Right lung (tissue), 5 donors: ENCODE results near the gene GRID2. TPM values are rescaled to one million over a fixed set of nuclear protein-coding genes. Genes with fewer than 3 reads are reported as not detected.

Source experiments
- DNase-seq, 2 donors: peaks; one replicate each; pipeline ENCODE4 v3.0.0-alpha.2; 2013
- polyA plus RNA-seq, 5 donors: library from polyadenylated mRNA; unstranded; fragments of 120-200 nt; gene quantifications; one replicate each; pipeline versions ENCODE4 v1.2.1 to v1.2.3, GENCODE V29; 2013; ENCODE audit warnings: inconsistent platforms in 1 of 5, low replicate concordance in 1 of 5; ENCODE audit not compliant: insufficient read length in 5 of 5, insufficient read depth in 1 of 5

Gene GRID2
- polyA plus RNA-seq, 5 donors, result 0.09 to 0.58 (median 0.17) TPM

DNA sequence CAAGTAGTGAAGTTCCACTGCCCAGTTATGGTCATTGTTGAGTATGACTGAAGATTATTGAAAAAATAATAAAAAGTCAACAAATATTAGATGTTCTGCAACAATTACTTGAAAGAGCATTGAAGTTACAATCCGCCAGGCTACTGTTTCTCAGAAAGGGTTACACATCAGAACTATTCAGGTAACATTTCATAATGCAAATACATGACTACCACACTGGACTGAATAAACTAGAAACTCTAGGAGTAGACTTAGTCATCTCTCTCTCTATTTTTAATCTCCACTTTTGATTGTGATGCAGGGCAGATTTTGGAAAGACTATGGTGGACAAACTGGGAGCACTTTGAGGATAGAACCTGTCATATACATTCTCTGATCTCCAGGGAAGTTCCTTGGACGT lies 776.5 kb downstream of the GRID2 start:
- DNase-seq, result no peak

DNA sequence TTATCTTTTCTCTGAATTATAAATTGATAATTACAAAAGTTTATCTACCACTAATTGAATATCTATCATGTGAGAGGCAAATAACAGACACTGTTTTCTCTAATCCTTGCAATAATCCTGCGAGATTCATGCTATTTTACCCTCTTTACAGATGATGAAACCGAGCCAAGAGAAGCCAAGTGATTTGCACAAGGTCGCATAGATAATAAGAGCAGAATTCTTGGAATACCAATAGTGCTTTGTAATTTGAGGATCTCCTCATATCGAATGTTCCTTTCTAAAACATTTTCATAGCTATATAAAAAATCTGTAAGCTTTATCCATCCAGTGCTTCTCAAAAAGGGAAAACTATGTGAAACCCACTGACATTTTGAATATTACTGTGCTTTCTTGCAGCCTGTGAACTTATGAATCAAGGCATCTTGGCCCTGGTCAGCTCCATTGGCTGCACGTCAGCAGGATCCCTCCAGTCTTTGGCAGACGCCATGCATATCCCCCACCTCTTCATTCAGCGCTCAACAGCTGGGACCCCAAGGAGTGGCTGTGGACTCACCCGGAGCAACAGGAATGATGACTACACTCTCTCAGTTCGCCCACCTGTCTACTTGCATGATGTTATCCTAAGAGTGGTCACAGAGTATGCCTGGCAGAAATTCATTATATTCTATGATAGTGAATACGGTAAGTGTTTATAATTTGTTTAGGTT lies 781.0 kb downstream of the GRID2 start:
- DNase-seq, result no peak

DNA sequence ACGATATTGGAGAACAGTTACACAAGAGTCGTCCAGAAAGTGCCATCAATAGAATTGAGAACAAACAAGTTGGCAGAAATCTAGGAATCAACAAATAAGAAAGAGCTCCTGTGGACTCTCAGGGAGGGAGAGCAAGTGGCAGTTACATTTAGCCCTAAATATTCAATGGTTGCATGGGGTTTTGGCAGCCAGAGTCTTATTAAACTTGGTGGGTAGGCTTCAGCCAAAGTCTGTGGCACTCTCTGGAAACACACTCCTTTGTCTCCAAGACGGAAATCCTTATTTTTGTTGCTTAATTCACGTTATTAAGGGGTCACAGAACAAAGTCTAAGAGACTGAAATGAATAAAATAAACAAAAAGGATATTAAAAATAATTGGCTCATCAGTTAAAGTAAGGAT lies 782.6 kb downstream of the GRID2 start:
- DNase-seq, result no peak

DNA sequence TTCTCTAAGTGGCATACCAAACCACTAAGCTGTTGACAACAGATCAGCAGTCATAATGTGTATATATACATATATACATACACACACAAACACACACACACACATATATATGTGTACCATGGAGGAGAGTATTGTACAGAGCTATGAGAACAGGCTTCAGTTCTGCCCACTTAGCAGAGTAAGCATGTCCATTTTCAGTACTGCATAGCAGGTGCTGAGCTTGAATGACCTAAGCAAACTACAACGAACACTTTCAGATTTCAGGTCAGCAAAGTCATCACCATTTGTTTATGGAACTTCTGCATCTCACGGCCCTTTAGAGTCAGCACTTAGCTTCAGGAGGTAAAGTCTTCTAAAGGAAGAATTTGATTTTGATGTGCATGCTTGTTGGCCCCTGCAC lies 789.0 kb downstream of the GRID2 start:
- no peak for DNase-seq

DNA sequence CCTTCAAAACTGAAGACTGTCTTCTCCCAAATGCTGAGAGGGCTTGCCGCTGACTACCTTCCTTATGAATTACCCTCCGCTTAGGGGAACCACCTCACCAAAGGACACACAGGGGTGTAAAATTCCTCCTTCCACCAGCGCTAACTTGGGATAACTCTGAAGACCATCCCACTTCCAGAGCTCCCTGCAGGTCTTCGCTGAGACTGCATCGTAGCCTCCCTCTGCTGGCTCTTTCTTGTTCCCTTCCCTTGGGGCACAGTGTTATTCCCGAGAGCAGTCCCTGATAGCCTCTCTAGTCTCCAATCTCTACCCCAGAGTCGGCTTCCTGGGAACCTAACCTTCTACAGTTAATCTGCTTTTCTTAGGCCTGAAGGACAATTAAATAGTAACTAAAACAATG lies 799.3 kb downstream of the GRID2 start:
- no peak for DNase-seq

DNA sequence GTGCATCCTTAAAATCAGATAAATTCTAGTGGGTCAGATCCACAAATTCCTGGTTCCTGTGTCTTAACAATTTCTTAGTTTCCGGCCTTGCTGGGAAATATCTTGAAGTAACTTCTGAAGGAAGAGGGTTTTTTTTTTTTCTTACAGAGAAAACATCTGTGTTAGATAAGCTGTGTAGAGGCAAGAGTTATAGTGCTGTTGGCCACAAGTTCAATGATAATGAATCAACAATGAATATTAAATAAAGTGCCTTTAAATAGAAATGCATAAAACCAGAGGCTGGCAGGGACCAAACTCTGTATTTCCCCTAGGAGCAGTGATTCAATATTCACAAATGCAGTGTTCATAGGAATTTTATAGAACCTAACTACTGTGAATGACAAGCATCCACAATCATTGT lies 812.9 kb downstream of the GRID2 start:
- DNase-seq, result no peak

DNA sequence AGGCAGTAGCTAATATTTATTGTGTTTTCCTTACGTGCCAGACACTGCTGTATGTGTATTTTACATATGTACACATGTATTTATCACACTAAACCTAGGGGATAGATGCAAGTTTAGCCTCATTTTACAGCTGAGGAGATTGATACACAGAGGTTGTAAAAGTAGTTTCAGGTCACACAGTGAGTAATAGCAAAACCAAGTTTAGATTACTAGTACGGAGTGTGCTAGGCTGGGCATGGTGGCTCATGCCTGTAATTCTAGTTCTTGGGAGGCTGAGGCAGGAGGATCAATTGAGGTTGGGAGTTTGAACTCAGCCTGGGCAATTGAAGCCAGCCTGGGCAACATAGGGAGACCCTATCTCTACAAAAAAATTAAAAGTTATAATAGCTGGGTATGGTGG lies 823.7 kb downstream of the GRID2 start:
- DNase-seq, result no peak

DNA sequence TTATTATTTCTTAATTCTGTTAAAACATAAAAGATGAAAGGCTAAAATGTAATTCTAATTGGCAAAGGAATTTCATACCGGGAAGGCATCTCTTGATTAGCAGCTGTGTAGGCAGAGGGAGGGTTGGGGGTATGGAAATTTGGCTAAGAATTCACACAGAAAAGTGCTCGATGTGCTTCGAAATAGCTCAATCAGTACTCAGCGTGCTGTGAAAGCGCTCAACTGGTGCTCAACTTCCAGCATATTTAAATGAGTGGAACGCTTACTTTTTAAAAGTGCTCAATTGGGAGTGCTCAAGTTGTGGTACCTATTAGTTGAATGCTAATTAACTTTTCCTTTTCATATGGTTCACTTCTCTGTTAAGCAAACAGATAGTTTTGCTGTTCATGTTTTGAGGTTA lies 828.9 kb downstream of the GRID2 start:
- DNase-seq, result no peak

DNA sequence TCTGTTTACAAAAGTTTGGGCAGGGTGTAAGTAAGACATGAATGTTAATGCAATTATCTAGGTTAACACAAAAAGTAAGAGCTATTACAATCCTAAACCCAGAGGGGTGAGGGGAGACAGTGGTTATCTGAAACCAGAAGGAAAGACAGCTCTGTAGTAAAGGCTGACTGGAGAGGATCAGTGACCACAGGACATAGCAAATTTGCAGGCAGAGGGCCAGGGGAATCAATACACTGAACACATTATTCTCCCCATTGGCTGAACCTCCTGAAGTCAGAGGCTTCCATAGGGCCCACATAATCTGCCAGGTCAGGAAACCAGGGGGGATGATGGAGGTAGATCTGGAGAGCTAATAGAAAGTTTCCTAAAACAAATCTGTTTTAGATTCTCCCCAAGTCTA lies 835.4 kb downstream of the GRID2 start:
- DNase-seq, result no peak

DNA sequence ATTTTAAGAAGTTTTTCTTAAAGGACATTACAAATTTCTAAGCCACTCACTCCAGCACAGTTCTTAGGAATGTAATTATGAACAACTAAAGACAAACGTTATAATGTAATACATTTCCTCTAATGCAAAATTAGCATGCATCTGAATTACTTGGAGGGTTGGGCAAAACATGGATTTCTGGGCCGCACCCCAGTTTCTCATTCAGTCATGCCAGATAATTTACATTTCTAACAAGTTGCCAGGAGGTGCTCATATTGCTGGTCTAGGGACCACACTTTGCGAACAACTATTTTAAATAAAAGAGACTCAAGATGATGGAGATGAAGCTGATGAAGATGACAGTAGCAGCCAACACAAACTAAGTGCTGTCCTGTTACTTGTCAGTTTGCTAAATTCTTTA lies 840.1 kb downstream of the GRID2 start:
- no peak for DNase-seq

DNA sequence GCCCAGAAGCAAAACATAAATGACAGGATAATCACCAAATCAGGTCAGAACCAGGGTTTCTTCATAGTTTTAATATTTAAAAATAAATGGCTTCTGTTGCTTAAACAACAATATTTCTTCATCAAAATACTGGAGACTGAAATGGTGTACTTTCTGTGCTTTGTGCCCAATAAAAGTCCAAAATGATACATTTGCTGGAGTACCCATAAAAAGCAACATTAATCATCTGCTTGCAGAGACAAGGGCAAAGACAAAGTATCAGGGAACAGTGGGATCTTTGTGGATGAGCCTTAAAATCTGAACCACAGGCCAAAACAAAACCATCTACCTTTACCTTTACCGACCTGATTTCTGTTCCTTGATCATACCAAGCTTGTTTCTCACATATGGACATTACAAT lies 840.9 kb downstream of the GRID2 start:
- DNase-seq, result no peak

DNA sequence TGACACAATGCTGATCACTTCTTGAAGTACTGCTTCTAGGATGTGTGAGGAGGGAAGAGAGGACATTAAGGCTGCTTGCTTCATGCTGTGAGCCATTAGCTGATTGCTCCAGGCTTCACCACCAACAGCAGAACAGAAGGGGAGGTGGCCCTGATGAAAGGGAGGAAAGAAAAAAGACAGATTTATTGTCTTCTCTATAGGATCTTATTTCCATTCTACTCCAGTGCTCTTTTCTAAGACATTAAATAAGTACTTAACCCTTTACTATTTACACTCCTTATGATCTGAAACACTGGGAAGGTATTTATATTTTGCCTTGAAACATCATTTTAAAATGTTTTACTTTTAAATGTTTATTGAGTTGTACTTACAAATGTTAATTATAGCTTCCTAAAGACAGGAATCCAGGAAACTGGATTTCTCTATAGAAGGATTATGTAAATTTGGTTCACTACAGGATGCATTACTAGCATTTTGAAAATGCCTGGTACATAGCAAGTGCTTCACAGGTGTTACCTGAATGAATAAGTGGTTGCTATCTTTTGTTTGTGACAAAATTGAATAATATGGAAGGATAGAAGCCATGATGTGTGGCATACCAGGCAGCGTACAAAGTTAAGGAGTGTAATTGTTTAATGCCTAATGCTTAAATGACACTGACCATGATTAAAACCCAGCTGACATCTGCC lies 843.9 kb downstream of the GRID2 start:
- no peak for DNase-seq

DNA sequence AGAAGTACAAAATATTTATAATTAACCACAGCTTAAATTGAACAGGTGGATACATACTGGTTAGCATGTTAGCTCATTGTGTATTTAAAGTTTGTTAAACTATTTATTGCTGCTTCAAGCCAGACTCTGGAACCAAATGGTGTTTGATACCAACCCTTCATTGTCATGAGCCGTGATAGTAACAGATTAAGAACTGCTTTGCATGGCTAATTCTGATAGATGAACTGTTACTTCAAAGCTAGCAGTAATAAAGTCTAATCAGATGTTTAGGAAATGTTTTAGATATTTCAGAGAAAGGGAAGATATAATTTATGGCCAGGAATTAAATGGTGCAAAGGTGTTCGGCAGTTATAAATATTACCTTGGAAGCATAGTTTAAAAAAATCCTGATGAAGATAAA lies 848.7 kb downstream of the GRID2 start:
- no peak for DNase-seq

DNA sequence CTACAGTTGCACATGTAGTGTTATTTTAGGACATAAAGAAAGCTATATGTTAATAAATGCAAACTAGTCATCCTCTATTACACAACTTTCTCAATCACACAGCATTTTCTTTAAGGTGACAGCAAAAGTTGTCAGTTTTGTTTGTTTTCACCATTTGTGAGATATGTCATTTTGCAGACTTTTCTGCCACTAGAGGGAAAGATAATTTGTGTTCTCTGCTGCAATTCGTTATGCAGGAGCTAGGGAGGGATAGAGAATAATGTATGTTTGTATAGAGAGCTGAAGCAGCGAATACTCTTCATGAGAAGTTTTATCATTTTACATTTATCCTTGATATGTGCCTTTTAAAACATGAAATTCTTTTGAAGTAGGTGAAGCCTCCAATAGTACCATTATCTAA lies 854.2 kb downstream of the GRID2 start:
- DNase-seq, result no peak

DNA sequence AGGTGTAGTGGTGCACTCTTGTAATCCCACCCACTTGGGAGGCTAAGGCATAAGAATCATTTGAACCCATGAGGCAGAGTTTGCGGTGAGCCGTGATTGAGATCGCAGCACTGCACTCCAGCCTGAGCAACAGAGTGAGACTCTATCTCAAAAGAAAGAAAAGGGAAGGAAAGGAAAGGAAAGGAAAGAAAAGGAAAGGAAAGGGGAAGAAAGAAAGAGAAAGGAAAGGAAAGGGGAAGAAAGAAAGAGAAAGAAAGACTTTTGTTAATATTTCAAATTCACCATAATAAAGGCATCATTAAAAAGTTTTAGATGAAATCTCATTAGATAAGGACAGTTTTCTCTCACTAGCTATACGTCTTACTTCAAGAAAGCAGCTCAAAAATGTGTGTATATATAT lies 864.3 kb downstream of the GRID2 start:
- no peak for DNase-seq

DNA sequence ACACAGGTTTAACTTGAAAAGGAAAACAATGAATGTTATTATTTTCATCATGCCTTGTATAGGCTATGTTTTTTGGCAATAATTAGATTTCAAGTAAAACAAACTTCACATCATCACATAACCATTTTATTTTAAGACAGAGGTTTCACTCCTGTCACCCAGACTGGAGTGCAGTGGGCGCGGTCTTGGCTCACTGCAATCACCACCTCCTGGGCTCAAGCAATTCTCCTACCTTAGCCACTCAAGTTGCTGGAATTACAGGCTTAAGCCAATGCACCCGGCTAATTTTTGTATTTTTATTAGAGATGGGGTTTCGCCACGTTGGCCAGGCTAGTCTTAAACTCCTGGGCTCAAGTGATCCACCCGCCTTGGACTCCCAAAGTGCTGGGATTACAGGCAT lies 866.2 kb downstream of the GRID2 start:
- no peak for DNase-seq

DNA sequence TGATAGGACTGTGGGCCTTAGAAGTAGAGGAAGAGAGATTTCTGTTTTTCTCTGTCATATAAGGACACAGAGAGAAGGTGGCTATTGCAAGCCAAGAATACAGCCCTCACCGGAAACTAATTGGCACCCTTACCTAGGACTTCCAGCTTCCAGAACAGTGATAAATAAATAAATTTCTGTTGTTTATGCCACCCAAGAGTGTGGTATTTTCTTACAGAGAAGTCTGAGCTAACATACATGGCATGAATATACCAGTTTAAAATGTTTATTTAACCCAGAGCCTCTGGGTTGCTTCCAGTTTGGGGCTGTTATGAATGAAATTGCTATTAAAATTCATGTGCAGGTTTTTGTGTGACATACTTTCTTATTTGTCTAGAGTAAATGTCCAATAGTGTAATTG lies 870.8 kb downstream of the GRID2 start:
- no peak for DNase-seq

DNA sequence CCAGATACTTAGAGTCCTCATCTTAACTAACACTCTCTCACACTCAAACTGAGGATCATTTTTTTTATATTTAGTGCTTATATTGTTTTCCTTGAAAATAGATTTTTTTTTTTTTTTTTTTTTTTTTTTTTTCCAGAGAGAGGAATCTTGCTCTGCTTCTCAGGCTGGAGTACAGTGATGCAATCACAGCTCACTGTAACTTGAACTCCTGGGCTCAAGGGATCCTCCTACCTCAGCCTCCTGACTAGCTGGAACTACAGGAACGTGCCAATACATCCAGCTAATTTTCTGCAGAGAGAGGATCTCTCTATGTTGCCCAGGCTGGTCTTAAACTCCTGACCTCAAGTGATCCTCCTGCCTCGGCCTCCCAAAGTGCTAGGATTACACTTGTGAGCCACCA lies 874.5 kb downstream of the GRID2 start:
- DNase-seq, result no peak

DNA sequence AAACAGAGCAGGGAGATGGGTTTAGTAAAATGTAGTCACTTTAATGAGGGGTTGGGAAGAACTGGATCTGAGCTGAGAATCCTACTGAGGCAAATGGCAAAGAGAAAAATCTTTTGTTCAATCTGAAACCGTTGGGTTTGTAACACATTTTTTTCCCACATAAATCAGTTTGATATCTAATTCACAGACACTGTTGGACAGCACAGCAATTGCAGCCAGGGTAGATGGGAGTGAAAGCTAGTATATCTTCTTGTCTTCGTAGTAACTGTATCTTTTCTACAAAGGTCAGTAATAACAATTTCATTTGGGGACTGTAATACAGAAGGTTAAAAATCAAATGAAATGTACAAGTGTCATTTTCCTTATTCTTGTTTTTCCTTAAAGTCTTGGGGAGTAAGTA lies 875.3 kb downstream of the GRID2 start:
- DNase-seq, result no peak

DNA sequence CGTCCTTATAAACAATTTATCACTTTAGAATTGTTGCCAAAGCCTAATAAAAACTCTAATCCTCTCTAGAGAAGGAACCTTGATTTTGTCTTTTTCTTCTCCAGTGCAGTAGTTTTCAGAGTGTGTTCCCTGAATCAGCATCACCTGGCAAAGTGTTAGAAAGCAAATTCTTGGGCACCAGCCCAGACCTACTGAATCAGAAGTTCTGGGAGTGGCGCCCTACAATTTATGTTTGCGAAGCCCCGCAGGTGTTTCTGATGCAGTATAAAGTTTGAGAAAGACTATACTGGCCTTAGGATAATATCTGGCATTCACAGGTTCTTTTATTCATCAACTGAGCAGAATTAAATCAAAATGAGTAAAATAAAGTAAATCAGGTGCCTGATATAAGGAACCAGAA lies 879.0 kb downstream of the GRID2 start:
- DNase-seq, result no peak

DNA sequence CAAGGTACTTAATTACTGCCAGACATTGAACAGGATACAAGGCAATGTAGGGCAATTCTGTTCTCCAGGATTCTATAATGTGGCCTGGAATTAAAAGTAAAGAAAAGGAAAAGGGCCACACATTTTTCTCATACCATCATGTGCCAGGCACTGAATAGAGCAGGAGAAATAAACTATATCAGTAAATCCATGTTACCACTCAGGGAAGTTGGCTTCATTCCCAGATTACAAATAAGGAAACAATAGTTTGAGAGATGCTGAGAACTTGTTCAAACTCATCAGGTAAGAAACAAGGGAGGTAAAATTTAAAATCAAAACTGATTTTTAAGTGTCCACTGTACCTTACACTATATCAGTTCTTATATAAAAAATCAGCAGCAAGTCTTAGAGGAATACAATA lies 879.8 kb downstream of the GRID2 start:
- DNase-seq, result peak in 1 of 2 donors; percentile 12

DNA sequence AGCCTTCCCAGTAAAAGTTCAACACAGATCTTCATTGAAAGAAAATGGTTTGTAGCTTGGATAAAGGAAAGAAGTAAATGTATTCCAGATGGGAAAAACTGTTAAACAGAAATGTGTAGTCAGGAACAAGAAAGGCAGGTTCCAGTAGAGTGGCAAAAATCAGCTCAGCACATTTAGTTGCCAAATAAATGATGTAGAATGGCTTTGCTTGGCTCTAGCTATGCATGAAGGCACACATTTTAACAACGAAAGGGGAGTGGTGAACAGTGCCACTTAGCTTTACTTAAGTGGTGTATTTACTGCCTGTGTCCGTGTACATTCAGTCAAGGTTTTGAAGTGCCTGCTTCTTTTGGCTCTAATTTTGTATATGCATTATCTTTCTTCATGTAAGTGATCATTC lies 880.3 kb downstream of the GRID2 start:
- peak in 1 of 2 donors; percentile 31 for DNase-seq

DNA sequence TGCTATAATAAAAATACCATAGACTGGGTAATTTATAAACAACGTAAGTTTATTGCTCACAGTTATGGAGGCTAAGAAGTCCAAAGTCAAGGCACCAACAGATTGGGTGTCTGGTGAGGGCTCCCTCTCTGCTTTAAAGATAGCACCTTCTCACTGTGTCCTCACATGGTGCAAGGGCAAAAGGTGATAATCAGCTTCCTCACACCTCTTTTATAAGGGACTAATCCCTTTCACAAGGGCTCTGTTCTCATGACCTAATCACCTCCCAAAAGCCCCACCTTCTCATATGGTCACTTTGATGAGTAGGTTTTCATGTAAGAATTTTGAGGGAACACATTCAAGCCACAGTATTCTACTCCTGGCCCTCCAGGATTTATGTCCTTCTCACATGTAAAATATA lies 883.1 kb downstream of the GRID2 start:
- DNase-seq, result no peak

DNA sequence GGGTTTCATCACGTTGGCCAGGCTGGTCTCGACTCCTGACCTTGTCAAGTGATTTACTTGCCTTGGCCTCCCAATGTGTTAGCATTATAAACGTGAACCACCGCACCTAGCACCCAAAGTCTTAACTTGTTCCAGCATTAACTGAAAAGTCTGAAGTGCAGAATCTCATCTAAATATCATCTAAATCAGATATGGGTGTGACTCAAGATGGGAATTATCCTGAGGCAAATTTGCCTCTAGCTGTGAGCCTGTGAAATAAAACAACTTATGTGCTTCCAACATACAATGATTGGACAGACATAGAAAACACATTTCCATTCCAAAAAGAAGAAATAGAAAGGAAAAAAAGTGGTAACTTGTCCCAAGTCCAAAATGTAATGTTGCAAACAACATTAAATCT lies 883.7 kb downstream of the GRID2 start:
- no peak for DNase-seq
